ENCODE measurements around the gene MARCO. TPM values are rescaled to one million over a fixed set of nuclear protein-coding genes. Genes with fewer than 3 reads are reported as not detected.

MARCO gene
- polyA plus RNA-seq, 1 of the 3 experiments (the other 2 are of a cell fraction), result not detected

GRCh38 chr2:118922254-118922653 is 19.7 kb upstream of the MARCO start:
- Histone ChIP-seq H3K4me1 (ENCODE audit: control insufficient read depth in 1 of 2, insufficient read depth in 2 of 2, low read depth in 1 of 2, low read length in 1 of 2) (no peaks in the 10 kb centered on the region), H3K4me2 (no peak overlapping the region), H2AFZ (ENCODE audit: low read depth) (no peak overlapping the region), H3K79me2 (ENCODE audit: insufficient read depth) (no peaks in the 10 kb centered on the region), H3K4me3 (ENCODE audit: low read depth in 2 of 2, low read length in 1 of 2) (no peak overlapping the region), H3K9me3 (no peaks in the 10 kb centered on the region), H3K9me2 (no peaks in the 10 kb centered on the region), H4K20me1 (ENCODE audit: insufficient read depth) (no peaks in the 10 kb centered on the region), H3K27ac (ENCODE audit: low read depth in 2 of 2, low read length in 1 of 2) (no peak overlapping the region), H3K27me3 (ENCODE audit: insufficient read depth) (no peaks in the 10 kb centered on the region), H3K36me3 (replicated peaks in 1 of 2; ENCODE audit: control insufficient read depth in 1 of 2, insufficient read depth in 2 of 2, low read length in 1 of 2) (no peaks in the 10 kb centered on the region), H3F3A (replicated peaks; ENCODE audit: insufficient read depth) (no peaks in the 10 kb centered on the region), H3K9ac (no peak overlapping the region)
- no peak for DNase-seq
- ChIA-PET POLR2A (no interaction called here), CTCF (interaction anchor here (1.2 kb wide), 1 partner anchor 40 kb away, joined by 3 read pairs; no protein-coding TSS in a partner anchor)
- WGBS (ENCODE audit: low lambda C conversion rate), result 3% methylated on average over 2 of the region's 2 CpGs
- TF ChIP-seq FOSL2 (IDR thresholded peaks at IDR 0.05; ENCODE audit: borderline replicate concordance, low read depth) (no peak), ELF1 (IDR thresholded peaks at IDR 0.05) (no peak), TCF12 (IDR thresholded peaks at IDR 0.05) (no peak), REST (IDR thresholded peaks at IDR 0.05; ENCODE audit: low read depth, low read length) (no peak), RAD21 (IDR thresholded peaks at IDR 0.05; ENCODE audit: low read length) (no peak), EZH2phosphoT487 (IDR thresholded peaks at IDR 0.05; ENCODE audit: borderline replicate concordance, low read depth) (no peak), MEF2A (IDR thresholded peaks at IDR 0.05; ENCODE audit: borderline replicate concordance, low read depth) (no peak), MAX (IDR thresholded peaks at IDR 0.05; ENCODE audit: low read depth) (no peak), YY1 (IDR thresholded peaks at IDR 0.05; ENCODE audit: low read depth) (no peak), SMC3 (IDR thresholded peaks at IDR 0.05; ENCODE audit: low read depth, low read length) (no peak), CTCF (IDR thresholded peaks at IDR 0.05) (no peak), NFIC (IDR thresholded peaks at IDR 0.05; ENCODE audit: borderline replicate concordance) (no peak), RCOR1 (IDR thresholded peaks at IDR 0.05; ENCODE audit: low read length) (no peak), TAF1 (IDR thresholded peaks at IDR 0.05; ENCODE audit: borderline replicate concordance, low read depth, low read length) (no peak), CHD2 (IDR thresholded peaks at IDR 0.05; ENCODE audit: low read length, partially characterized antibody) (no peak), POLR2AphosphoS5 (IDR thresholded peaks at IDR 0.05; ENCODE audit: low read depth, low read length) (no peak), RFX5 (IDR thresholded peaks at IDR 0.05; ENCODE audit: low read length) (no peak), ZBTB33 (IDR thresholded peaks at IDR 0.05; ENCODE audit: borderline replicate concordance, low read depth) (no peak), PBX3 (IDR thresholded peaks at IDR 0.05) (no peak), RXRA (IDR thresholded peaks at IDR 0.05; ENCODE audit: borderline replicate concordance, low read depth) (no peak)

All from SK-N-SH (cell line).